H1 (cell line): ENCODE measurements around the gene FRMD4A. TPM values are rescaled to one million over a fixed set of nuclear protein-coding genes. Genes with fewer than 3 reads are reported as not detected.
A peak's percentile ranks its signal among the peaks of the same experiment; 100 is the strongest.

ENCODE experiments used
- CTCF ChIA-PET: fragments of 300-600 bp; sonication (Branson Sonifier 250); formaldehyde crosslinking; loops from one replicate; lab custom pipeline; 2021; ENCODE audit not compliant: partially characterized antibody; lab: Charles Lee
- POLR2A ChIA-PET: fragments of 300-600 bp; sonication (Branson Sonifier 250); formaldehyde crosslinking; loops from one replicate; lab custom pipeline; 2021; ENCODE audit warnings: inconsistent platforms; ENCODE audit not compliant: partially characterized antibody; lab: Charles Lee
- DNase-seq, 2 experiments: peaks; one replicate each; pipeline versions ENCODE4 v3.0.0 to v3.0.0-alpha.2; 2010 to 2022; ENCODE audit warnings: low spot score in 2 of 2, low read depth in 1 of 2, mixed read lengths in 1 of 2
- FAIRE-seq: peaks from 2 replicates; lab custom pipeline; 2011; peaks lifted over from hg19 to GRCh38; lab: Jason Lieb, UNC
- H2AFZ ChIP-seq: 2 replicates; pipeline ENCODE4 v1.8.1; 2012; ENCODE audit warnings: low read length, inconsistent platforms
- H2AK5ac ChIP-seq: 2 replicates; pipeline ENCODE4 v1.6.1; 2013; ENCODE audit warnings: low read depth, low read length
- H2BK120ac ChIP-seq: replicated peaks from 2 replicates; pipeline ENCODE3; 2013; ENCODE audit warnings: low read depth, low read length, inconsistent platforms
- H2BK12ac ChIP-seq: 2 replicates; pipeline ENCODE4 v1.6.1; 2013; ENCODE audit warnings: low read depth, low read length
- H2BK15ac ChIP-seq: 2 replicates; pipeline ENCODE4 v1.6.1; 2013; ENCODE audit warnings: low read length
- H2BK20ac ChIP-seq: 2 replicates; pipeline ENCODE4 v1.6.1; 2013; ENCODE audit warnings: low read length
- H2BK5ac ChIP-seq: 2 replicates; pipeline ENCODE4 v1.6.1; 2013; ENCODE audit warnings: low read depth, low read length
- H3K14ac ChIP-seq: 2 replicates; pipeline ENCODE4 v1.6.1; 2013; ENCODE audit warnings: inconsistent platforms; ENCODE audit not compliant: insufficient read length
- H3K18ac ChIP-seq: 2 replicates; pipeline ENCODE4 v1.6.1; 2013; ENCODE audit warnings: low read length; ENCODE audit errors: extremely low read depth
- H3K23ac ChIP-seq: 2 replicates; pipeline ENCODE4 v1.6.1; 2013; ENCODE audit warnings: inconsistent platforms; ENCODE audit not compliant: insufficient read length
- H3K23me2 ChIP-seq: 2 replicates; pipeline ENCODE4 v1.6.1; 2013; ENCODE audit warnings: low read depth, low read length
- H3K27ac ChIP-seq: 2 replicates; pipeline ENCODE4 v1.6.1; 2011; ENCODE audit warnings: low read depth, low read length, inconsistent platforms
- H3K27me3 ChIP-seq, 4 experiments: replicated peaks in 1 of 4; 1 replicate in 1 of 4; 2 replicates in 3 of 4; pipeline versions ENCODE4 v1.6.1 to v1.8.1; 2011 to 2013; ENCODE audit warnings: low read length in 3 of 4, mild to moderate bottlenecking in 3 of 4, inconsistent platforms in 2 of 4, mixed read lengths in 2 of 4, moderate library complexity in 1 of 4; ENCODE audit not compliant: control insufficient read depth in 3 of 4, insufficient read depth in 3 of 4; ENCODE audit errors: extremely low read depth in 1 of 4
- H3K36me3 ChIP-seq, 4 experiments: 2 replicates each; pipeline versions ENCODE4 v1.6.1 to v1.8.1; 2011 to 2013; ENCODE audit warnings: mild to moderate bottlenecking in 4 of 4, low read length in 3 of 4, moderate library complexity in 2 of 4, control low read depth in 1 of 4, inconsistent platforms in 1 of 4; ENCODE audit not compliant: insufficient read depth in 4 of 4, control insufficient read depth in 2 of 4
- H3K4ac ChIP-seq: replicated peaks from 2 replicates; pipeline ENCODE3; 2013; ENCODE audit warnings: low read length, low read depth, mixed read lengths, inconsistent platforms; ENCODE audit not compliant: insufficient read length
- H3K4me1 ChIP-seq, 4 experiments: replicated peaks in 1 of 4; 1 replicate in 1 of 4; 2 replicates in 3 of 4; pipeline versions ENCODE4 v1.6.1 to v1.8.1; 2011 to 2013; ENCODE audit warnings: low read length in 3 of 4, inconsistent platforms in 2 of 4, mixed read lengths in 1 of 4; ENCODE audit not compliant: insufficient read depth in 4 of 4, control insufficient read depth in 3 of 4
- H3K4me2 ChIP-seq, 2 experiments: 2 replicates each; pipeline versions ENCODE4 v1.6.1 to v1.8.1; 2011 to 2013; ENCODE audit warnings: low read depth in 2 of 2, low read length in 2 of 2, control low read depth in 1 of 2, inconsistent platforms in 1 of 2, mild to moderate bottlenecking in 1 of 2; ENCODE audit not compliant: insufficient read depth in 1 of 2
- H3K4me3 ChIP-seq, 4 experiments: fragments of 200-600, 300-600 bp in 1 of 4; sonication (generic), shearing (Covaris generic), sonication (Bioruptor Twin) in 1 of 4; 2 replicates each; pipeline versions ENCODE4 v1.5.1 to v1.8.1; 2011 to 2016; ENCODE audit warnings: low read length in 4 of 4, low read depth in 3 of 4, control low read depth in 2 of 4, inconsistent platforms in 2 of 4, mild to moderate bottlenecking in 2 of 4, mixed read lengths in 1 of 4, moderate library complexity in 1 of 4; ENCODE audit not compliant: insufficient read depth in 2 of 4; ENCODE audit errors: extremely low read depth in 1 of 4
- H3K56ac ChIP-seq: replicated peaks from 2 replicates; pipeline ENCODE3; 2013; ENCODE audit warnings: low read depth, mild to moderate bottlenecking, mixed read lengths, low read length, inconsistent platforms; ENCODE audit not compliant: insufficient read length
- H3K79me1 ChIP-seq: 2 replicates; pipeline ENCODE4 v1.6.1; 2013; ENCODE audit warnings: low read depth, low read length, control low read depth
- H3K79me2 ChIP-seq, 2 experiments: 2 replicates each; pipeline versions ENCODE4 v1.6.1 to v1.8.1; 2012 to 2013; ENCODE audit warnings: low read length in 2 of 2, mild to moderate bottlenecking in 2 of 2, inconsistent platforms in 1 of 2; ENCODE audit not compliant: insufficient read depth in 2 of 2, control insufficient read depth in 1 of 2
- H3K9ac ChIP-seq, 4 experiments: replicated peaks in 1 of 4; 1 replicate in 1 of 4; 2 replicates in 3 of 4; pipeline versions ENCODE4 v1.6.1 to v1.8.1; 2011 to 2013; ENCODE audit warnings: low read depth in 3 of 4, low read length in 3 of 4, control low read depth in 2 of 4, mild to moderate bottlenecking in 2 of 4, moderate library complexity in 2 of 4, inconsistent platforms in 1 of 4; ENCODE audit errors: extremely low read depth in 1 of 4
- H3K9me3 ChIP-seq, 2 experiments: 2 replicates each; pipeline versions ENCODE4 v1.6.1 to v1.8.1; 2012 to 2013; ENCODE audit warnings: mild to moderate bottlenecking in 2 of 2, moderate library complexity in 2 of 2, control low read depth in 1 of 2, inconsistent platforms in 1 of 2, low read depth in 1 of 2, low read length in 1 of 2, mixed read lengths in 1 of 2; ENCODE audit not compliant: insufficient read depth in 2 of 2
- H4K20me1 ChIP-seq, 2 experiments: replicated peaks in 1 of 2; 2 replicates each; pipeline versions ENCODE3 to v1.8.1; 2011 to 2013; ENCODE audit warnings: inconsistent platforms in 2 of 2, low read length in 2 of 2, mild to moderate bottlenecking in 1 of 2; ENCODE audit not compliant: insufficient read depth in 2 of 2, control insufficient read depth in 1 of 2
- H4K5ac ChIP-seq: 2 replicates; pipeline ENCODE4 v1.6.1; 2013; ENCODE audit warnings: low read length, low read depth, mixed read lengths, inconsistent platforms; ENCODE audit not compliant: insufficient read length
- H4K8ac ChIP-seq: 2 replicates; pipeline ENCODE4 v1.8.0; 2013; ENCODE audit warnings: mild to moderate bottlenecking, moderate library complexity, low read length, inconsistent platforms; ENCODE audit not compliant: insufficient read depth; ENCODE audit errors: extremely low read depth
- H4K91ac ChIP-seq: replicated peaks from 2 replicates; pipeline ENCODE3; 2013; ENCODE audit warnings: low read length, mixed read lengths, inconsistent platforms; ENCODE audit not compliant: insufficient read length
- NANOG ChIP-seq: IDR thresholded peaks from 2 replicates; pipeline ENCODE4 v1.6.1; 2011; ENCODE audit warnings: low read length, low read depth, mild to moderate bottlenecking, inconsistent platforms; ENCODE audit not compliant: insufficient read depth, poor library complexity, severe bottlenecking
- RAD21 ChIP-seq, 2 experiments: IDR thresholded peaks in 1 of 2; conservative IDR thresholded peaks in 1 of 2; 2 replicates each; pipeline ENCODE4 v1.6.1; 2011; ENCODE audit warnings: low read depth in 2 of 2, low read length in 2 of 2, improper control_type of control experiment in 1 of 2, inconsistent platforms in 1 of 2, mild to moderate bottlenecking in 1 of 2, moderate library complexity in 1 of 2
- TEAD4 ChIP-seq: IDR thresholded peaks from 2 replicates; pipeline ENCODE4 v1.6.1; 2012; ENCODE audit warnings: low read depth, low read length, inconsistent platforms, mixed read lengths
- WGBS, 2 experiments: shearing (Covaris generic) in 1 of 2; methylation state at CpG; one replicate each; pipeline versions ENCODE4 v1.1.6 to v1.1.7; 2013 to 2015; ENCODE audit warnings: low lambda C conversion rate in 2 of 2, mixed read lengths in 2 of 2, inconsistent platforms in 1 of 2, low coverage in 1 of 2, missing lambda C conversion rate in 1 of 2; ENCODE audit not compliant: insufficient replicate concordance in 2 of 2, insufficient coverage in 1 of 2, insufficient read length in 1 of 2; ENCODE audit errors: extremely low coverage in 1 of 2, missing lambda C conversion rate in 1 of 2; 5-methylcytosine and 5-hydroxymethylcytosine counted together
- polyA plus RNA-seq, 7 experiments: library from polyadenylated mRNA; depleted of rRNA in 3 of 7; stranded (reverse) in 5 of 7; unstranded in 2 of 7; fragments of >200 nt in 5 of 7; fragments of 200-250 nt in 2 of 7; gene quantifications; 1 replicate in 5 of 7; 2 replicates in 1 of 7; 4 replicates in 1 of 7; pipeline versions ENCODE4 v1.2.1 to v1.2.3, GENCODE V29; 2011 to 2013; ENCODE audit warnings: missing spikeins in 2 of 7, mixed read lengths in 2 of 7
- total RNA-seq: library from RNA; stranded (reverse); fragmentation: NEBNext Ultra II Directional; extraction: Animal tissue kit (Norgen Biotek cat#: 25700); gene quantifications from 2 replicates; pipeline ENCODE4 v1.2.1, GENCODE V29; 2021

FRMD4A gene
- total and polyA plus RNA-seq, 2 of the 8 experiments (the other 6 are each of a cell fraction or from before 2014, with no cell fraction given): 38.6 to 39.6 TPM

GRCh38 chr10:13809427-13809826 is 521.3 kb downstream of the FRMD4A start:
- H4K8ac ChIP-seq: no peak overlapping the region
- H3K27me3 ChIP-seq: no peaks in the 10 kb centered on the region
- peaks cover 2 to 16% (median 10%) of the 10 kb centered on the region in 4 experiments for H3K4me1 ChIP-seq
- no peak overlapping the region for H2BK15ac ChIP-seq
- H3K4me2 ChIP-seq: peak overlapping the region; percentile 10 to 49
- no peak overlapping the region for H3K9ac ChIP-seq
- 0 out of 2 replicates have a peak overlapping the region, but pooled peaks have one; percentile 74 for H2AFZ ChIP-seq
- no peak overlapping the region for H3K18ac ChIP-seq
- TF ChIP-seq RAD21 (IDR thresholded peaks at IDR 0.05 in 1 of 2, conservative IDR thresholded peaks at IDR 0.05 in 1 of 2; ENCODE audit: low read depth in 2 of 2, low read length in 2 of 2): no peak
- TF ChIP-seq TEAD4: peak; percentile 88
- no peak for TF ChIP-seq NANOG
- no peak overlapping the region for H3K56ac ChIP-seq
- no peak overlapping the region for H3K14ac ChIP-seq
- 16% methylated on average over 6 of the region's 6 CpGs; no CpG with 5 or more reads in 1 of the 2 experiments for WGBS, 2 experiments
- peak overlapping the region; percentile 75; the same call in 1 of the 2 replicates for H2BK12ac ChIP-seq
- ChIA-PET CTCF (interaction anchor here (1.0 to 1.6 kb wide), 4 partner anchors 11 to 285 kb away, joined by 3 to 4 read pairs (median 3); no protein-coding TSS in a partner anchor), POLR2A (interaction anchor here (1.2 to 1.6 kb wide), 2 partner anchors 12 to 18 kb away, joined by 4 read pairs; no protein-coding TSS in a partner anchor)
- no peaks in the 10 kb centered on the region for H3K36me3 ChIP-seq
- peak overlapping the region; percentile 28; the same call in 1 of the 2 replicates for H2BK20ac ChIP-seq
- H2BK120ac ChIP-seq: no peak overlapping the region
- H3K23ac ChIP-seq: no peak overlapping the region
- DNase-seq (peak; percentile 57 to 80), FAIRE-seq (peak; percentile 62)
- H4K91ac ChIP-seq: peak overlapping the region; percentile 67
- H3K79me2 ChIP-seq: no peaks in the 10 kb centered on the region
- H3K9me3 ChIP-seq: no peaks in the 10 kb centered on the region
- H3K4ac ChIP-seq: peak overlapping the region; percentile 17
- peak overlapping the region; percentile 29; the same call in 1 of the 2 replicates for H2AK5ac ChIP-seq
- 0 out of 2 replicates have a peak, but pooled peaks cover 2% of the 10 kb centered on the region for H3K23me2 ChIP-seq
- no peaks in the 10 kb centered on the region for H4K20me1 ChIP-seq
- H2BK5ac ChIP-seq: peak overlapping the region; percentile 71; the same call in 1 of the 2 replicates
- 0 out of 2 replicates have a peak, but pooled peaks cover 4% of the 10 kb centered on the region for H3K79me1 ChIP-seq
- H3K4me3 ChIP-seq: peak overlapping the region in 1 of 4 experiments; percentile 6; a peak in 1 of 8 replicates
- H3K27ac ChIP-seq: peak overlapping the region; percentile 74; the same call in 1 of the 2 replicates
- no peak overlapping the region for H4K5ac ChIP-seq
